Keratinocyte (primary cell): Measurements from ENCODE around the gene FAM163A. TPM values are rescaled to one million over a fixed set of nuclear protein-coding genes. Genes with fewer than 3 reads are reported as not detected.

Experiments
- DNase-seq: peaks from one replicate; pipeline ENCODE4 v3.0.0-alpha.2; 2011; ENCODE audit warnings: low read depth, missing footprints, low spot score
- FAIRE-seq: peaks from 2 replicates; lab custom pipeline; 2011; peaks lifted over from hg19 to GRCh38; lab: Jason Lieb, UNC
- H2AFZ ChIP-seq: 2 replicates; pipeline ENCODE4 v1.6.0; 2012; ENCODE audit warnings: low read length, control low read depth, inconsistent platforms; ENCODE audit not compliant: control insufficient read depth
- H3K27ac ChIP-seq: 2 replicates; pipeline ENCODE4 v1.5.1; 2011; ENCODE audit warnings: low read length; ENCODE audit not compliant: control insufficient read depth, insufficient read depth
- H3K27me3 ChIP-seq: 3 replicates; pipeline ENCODE4 v1.6.0; 2011; ENCODE audit warnings: low read length; ENCODE audit not compliant: control insufficient read depth, insufficient read depth; ENCODE audit errors: extremely low read depth
- H3K36me3 ChIP-seq, 2 experiments: 2 replicates in 1 of 2; 3 replicates in 1 of 2; pipeline ENCODE4 v1.5.1; 2011; ENCODE audit warnings: low read length in 2 of 2, mild to moderate bottlenecking in 1 of 2; ENCODE audit not compliant: control insufficient read depth in 2 of 2, insufficient read depth in 2 of 2; ENCODE audit errors: extremely low read depth in 1 of 2
- H3K4me1 ChIP-seq: 3 replicates; pipeline ENCODE4 v1.5.1; 2011; ENCODE audit warnings: low read length; ENCODE audit not compliant: control insufficient read depth, insufficient read depth; ENCODE audit errors: extremely low read depth
- H3K4me2 ChIP-seq: 3 replicates; pipeline ENCODE4 v1.6.0; 2011; ENCODE audit warnings: low read depth, low read length; ENCODE audit not compliant: control insufficient read depth, insufficient read depth; ENCODE audit errors: extremely low read depth
- H3K4me3 ChIP-seq, 3 experiments: fragments of 200-600 bp in 1 of 3; sonication (generic) in 1 of 3; 2 replicates in 2 of 3; 3 replicates in 1 of 3; pipeline ENCODE4 v1.5.1; 2011 to 2016; ENCODE audit warnings: low read length in 3 of 3, mild to moderate bottlenecking in 3 of 3, control low read depth in 2 of 3, inconsistent platforms in 1 of 3, low read depth in 1 of 3, mixed read lengths in 1 of 3, mixed run types in 1 of 3, moderate library complexity in 1 of 3; ENCODE audit not compliant: control insufficient read depth in 2 of 3, insufficient read depth in 2 of 3; ENCODE audit errors: extremely low read depth in 1 of 3
- H3K79me2 ChIP-seq: 2 replicates; pipeline ENCODE4 v1.6.0; 2012; ENCODE audit warnings: low read length; ENCODE audit not compliant: control insufficient read depth, insufficient read depth
- H3K9ac ChIP-seq: 3 replicates; pipeline ENCODE4 v1.6.0; 2011; ENCODE audit warnings: low read length; ENCODE audit not compliant: control insufficient read depth, insufficient read depth; ENCODE audit errors: extremely low read depth
- H3K9me1 ChIP-seq: 3 replicates; pipeline ENCODE4 v1.6.0; 2011; ENCODE audit warnings: low read length; ENCODE audit not compliant: control insufficient read depth, insufficient read depth; ENCODE audit errors: extremely low read depth
- H3K9me3 ChIP-seq: 2 replicates; pipeline ENCODE4 v1.5.1; 2012; ENCODE audit warnings: low read depth, low read length; ENCODE audit not compliant: control insufficient read depth
- H4K20me1 ChIP-seq: 3 replicates; pipeline ENCODE4 v1.6.0; 2011; ENCODE audit warnings: low read length; ENCODE audit not compliant: control insufficient read depth, insufficient read depth; ENCODE audit errors: extremely low read depth
- EZH2 ChIP-seq: IDR thresholded peaks from one replicate; pipeline ENCODE4 v1.6.1; 2012; ENCODE audit warnings: inconsistent platforms, mild to moderate bottlenecking, low read length, moderate library complexity
- dilution Hi-C: fragments of 300-500 bp; cut with MboI; formaldehyde crosslinking; loops from one replicate; pipeline ENCODE4 v1.7.0; 2020; ENCODE audit warnings: low sequenced_read_pairs; ENCODE audit not compliant: extremely low pct_ligation_motif_present
- polyA plus RNA-seq, 5 experiments: library from polyadenylated mRNA; depleted of rRNA in 3 of 5; stranded (reverse) in 3 of 5; stranded (forward) in 1 of 5; unstranded in 1 of 5; fragments of >200 nt; gene quantifications; 1 replicate in 1 of 5; 2 replicates in 3 of 5; 3 replicates in 1 of 5; pipeline versions ENCODE4 v1.2.1 to v1.2.3, GENCODE V29; 2011 to 2012; ENCODE audit warnings: missing spikeins in 2 of 5, low read depth in 1 of 5, low replicate concordance in 1 of 5
- TF ChIP-seq, protein P1 (sequence below), 3 experiments: IDR thresholded peaks in 1 of 3; conservative IDR thresholded peaks in 1 of 3; optimal IDR thresholded peaks in 1 of 3; 2 replicates in 2 of 3; 3 replicates in 1 of 3; pipeline versions ENCODE3 to v1.5.1; 2011; ENCODE audit warnings: low read length in 3 of 3, mild to moderate bottlenecking in 3 of 3, moderate library complexity in 2 of 3, control low read depth in 1 of 3, inconsistent platforms in 1 of 3; ENCODE audit not compliant: insufficient read depth in 2 of 3; ENCODE audit errors: extremely low read depth in 1 of 3

Gene FAM163A
- polyA plus RNA-seq, 1 donor (not counting 4 experiments of a cell fraction or from before 2014, with no cell fraction given): not detected

GRCh38 chr1:179747611-179748010, 4.5 kb downstream of the FAM163A start:
- Histone ChIP-seq H3K36me3 (no peaks in the 10 kb centered on the region), H3K4me3 (no peak overlapping the region), H3K27ac (no peak overlapping the region), H3K27me3 (peaks cover 40% of the 10 kb centered on the region), H3K4me1 (no peaks in the 10 kb centered on the region), H3K79me2 (no peaks in the 10 kb centered on the region), H3K9ac (no peak overlapping the region), H3K9me1 (no peaks in the 10 kb centered on the region), H3K9me3 (no peaks in the 10 kb centered on the region), H2AFZ (no peak overlapping the region), H3K4me2 (no peak overlapping the region), H4K20me1 (peaks cover 3% of the 10 kb centered on the region)
- DNase-seq (no peak), FAIRE-seq (no peak)
- no peak for TF ChIP-seq EZH2
- TF ChIP-seq, protein P1, sequence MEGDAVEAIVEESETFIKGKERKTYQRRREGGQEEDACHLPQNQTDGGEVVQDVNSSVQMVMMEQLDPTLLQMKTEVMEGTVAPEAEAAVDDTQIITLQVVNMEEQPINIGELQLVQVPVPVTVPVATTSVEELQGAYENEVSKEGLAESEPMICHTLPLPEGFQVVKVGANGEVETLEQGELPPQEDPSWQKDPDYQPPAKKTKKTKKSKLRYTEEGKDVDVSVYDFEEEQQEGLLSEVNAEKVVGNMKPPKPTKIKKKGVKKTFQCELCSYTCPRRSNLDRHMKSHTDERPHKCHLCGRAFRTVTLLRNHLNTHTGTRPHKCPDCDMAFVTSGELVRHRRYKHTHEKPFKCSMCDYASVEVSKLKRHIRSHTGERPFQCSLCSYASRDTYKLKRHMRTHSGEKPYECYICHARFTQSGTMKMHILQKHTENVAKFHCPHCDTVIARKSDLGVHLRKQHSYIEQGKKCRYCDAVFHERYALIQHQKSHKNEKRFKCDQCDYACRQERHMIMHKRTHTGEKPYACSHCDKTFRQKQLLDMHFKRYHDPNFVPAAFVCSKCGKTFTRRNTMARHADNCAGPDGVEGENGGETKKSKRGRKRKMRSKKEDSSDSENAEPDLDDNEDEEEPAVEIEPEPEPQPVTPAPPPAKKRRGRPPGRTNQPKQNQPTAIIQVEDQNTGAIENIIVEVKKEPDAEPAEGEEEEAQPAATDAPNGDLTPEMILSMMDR (optimal IDR thresholded peaks at IDR 0.05 in 1 of 3, IDR thresholded peaks at IDR 0.05 in 1 of 3, conservative IDR thresholded peaks at IDR 0.05 in 1 of 3; ENCODE audit: extremely low read depth in 1 of 3, insufficient read depth in 2 of 3, low read length in 3 of 3): no peak
- dilution Hi-C loops: no loop called here

- TF ChIP-seq, protein P1 (optimal IDR thresholded peaks at IDR 0.05 in 1 of 3, IDR thresholded peaks at IDR 0.05 in 1 of 3, conservative IDR thresholded peaks at IDR 0.05 in 1 of 3; ENCODE audit: extremely low read depth in 1 of 3, insufficient read depth in 2 of 3, low read length in 3 of 3): no peak
- no peak for TF ChIP-seq EZH2
- H3K4me3 ChIP-seq: no peak overlapping the region
- no peaks in the 10 kb centered on the region for H3K4me1 ChIP-seq
- no peak overlapping the region for H3K4me2 ChIP-seq
- no peak overlapping the region for H2AFZ ChIP-seq
- peaks cover 3% of the 10 kb centered on the region for H4K20me1 ChIP-seq
- no peaks in the 10 kb centered on the region for H3K79me2 ChIP-seq
- FAIRE-seq: no peak
- no peak overlapping the region for H3K27ac ChIP-seq
- H3K9me1 ChIP-seq: no peaks in the 10 kb centered on the region
- no peaks in the 10 kb centered on the region for H3K36me3 ChIP-seq
- H3K27me3 ChIP-seq: peaks cover 29% of the 10 kb centered on the region
- dilution Hi-C loops: no loop called here
- H3K9me3 ChIP-seq: no peaks in the 10 kb centered on the region
- no peak for DNase-seq
- H3K9ac ChIP-seq: no peak overlapping the region
These were observed 5.7 kb downstream of the FAM163A start for GRCh38 chr1:179748772-179749171.
